ENCODE measurements around the gene PJVK.
A peak's percentile ranks its signal among the peaks of the same experiment; 100 is the strongest.
"Not testable (repeated sequence)": the region's sequence is repeated elsewhere in the genome, so short reads cannot be mapped to it uniquely, and the experiment has no call there.

Gene PJVK, protein sequence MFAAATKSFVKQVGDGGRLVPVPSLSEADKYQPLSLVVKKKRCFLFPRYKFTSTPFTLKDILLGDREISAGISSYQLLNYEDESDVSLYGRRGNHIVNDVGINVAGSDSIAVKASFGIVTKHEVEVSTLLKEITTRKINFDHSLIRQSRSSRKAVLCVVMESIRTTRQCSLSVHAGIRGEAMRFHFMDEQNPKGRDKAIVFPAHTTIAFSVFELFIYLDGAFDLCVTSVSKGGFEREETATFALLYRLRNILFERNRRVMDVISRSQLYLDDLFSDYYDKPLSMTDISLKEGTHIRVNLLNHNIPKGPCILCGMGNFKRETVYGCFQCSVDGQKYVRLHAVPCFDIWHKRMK

DNA sequence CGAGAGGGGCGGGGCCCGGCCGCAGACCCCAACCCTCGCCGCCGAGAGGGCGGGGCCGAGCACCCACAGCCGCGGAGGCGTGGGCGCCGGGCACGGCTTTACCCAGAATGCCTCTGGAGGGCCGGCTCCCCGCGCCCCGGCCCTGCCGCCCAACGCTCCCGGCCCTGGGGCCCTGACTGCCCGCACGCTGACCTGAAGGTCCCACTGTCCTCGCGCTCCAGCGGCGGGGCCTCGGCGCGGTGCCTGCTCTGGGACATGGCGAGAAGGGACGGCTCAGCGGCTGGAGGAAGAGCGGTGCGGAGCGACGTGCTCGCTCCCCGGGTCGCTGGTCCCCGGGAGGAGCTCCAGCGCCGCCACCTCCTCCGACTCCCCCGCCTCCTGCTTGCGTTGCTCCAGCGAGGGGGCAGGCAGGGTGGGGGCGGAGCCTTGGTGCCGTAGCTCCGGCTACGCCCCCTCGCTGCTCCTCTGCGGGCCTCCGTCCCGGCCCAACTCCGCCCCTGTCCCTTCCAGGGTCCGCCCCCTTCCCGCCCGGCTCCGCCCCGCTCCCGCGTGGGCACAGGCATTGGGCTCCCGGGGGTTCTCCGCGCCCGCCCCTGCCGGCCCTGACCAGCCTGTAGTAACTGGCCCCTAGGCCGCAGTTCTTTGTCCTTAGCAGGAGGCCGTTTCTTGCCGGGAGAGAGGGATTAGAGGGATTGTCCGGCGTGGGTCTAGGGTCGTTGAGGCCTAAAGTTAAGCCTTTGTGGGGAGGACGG, at the start of gene PJVK, which contains the start of gene PRKRA:
Gene PJVK (plus strand): TSS at position 605 of the 752 bp plus-strand sequence. CDS start 2,032 bp downstream, outside the sequence.
Gene PRKRA (minus strand): TSS at position 402 of the 752 bp plus-strand sequence. CDS start 145 bp downstream, at position 257.
- peak; percentile 87 to 92 for DNase-seq (ENCODE audit: low read depth in 1 of 2, low spot score in 1 of 2)

DNA sequence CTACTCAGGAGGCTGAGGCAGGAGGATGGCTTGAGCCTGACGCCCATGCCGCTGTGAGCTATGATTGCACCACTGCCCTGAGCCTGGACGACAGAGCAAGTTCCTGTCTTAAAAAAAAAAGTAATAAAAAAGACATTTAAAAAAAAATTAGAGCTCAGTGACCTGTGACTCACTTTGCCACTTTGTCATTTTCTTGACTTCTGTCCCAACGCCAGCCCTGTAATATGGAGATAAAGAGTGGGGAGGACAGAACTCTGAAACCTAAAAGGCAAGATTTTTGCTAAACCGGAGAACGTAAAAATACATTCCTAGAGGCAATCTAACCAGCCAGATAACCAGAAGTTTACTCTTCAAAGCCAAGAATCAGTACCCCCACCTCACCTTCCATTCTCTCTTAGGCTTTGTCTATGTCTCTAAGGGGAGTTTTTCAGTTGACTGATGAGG, 49.2 kb upstream of the PJVK start:
- DNase-seq (ENCODE audit: low read depth in 1 of 2, low spot score in 1 of 2) = no peak

DNA sequence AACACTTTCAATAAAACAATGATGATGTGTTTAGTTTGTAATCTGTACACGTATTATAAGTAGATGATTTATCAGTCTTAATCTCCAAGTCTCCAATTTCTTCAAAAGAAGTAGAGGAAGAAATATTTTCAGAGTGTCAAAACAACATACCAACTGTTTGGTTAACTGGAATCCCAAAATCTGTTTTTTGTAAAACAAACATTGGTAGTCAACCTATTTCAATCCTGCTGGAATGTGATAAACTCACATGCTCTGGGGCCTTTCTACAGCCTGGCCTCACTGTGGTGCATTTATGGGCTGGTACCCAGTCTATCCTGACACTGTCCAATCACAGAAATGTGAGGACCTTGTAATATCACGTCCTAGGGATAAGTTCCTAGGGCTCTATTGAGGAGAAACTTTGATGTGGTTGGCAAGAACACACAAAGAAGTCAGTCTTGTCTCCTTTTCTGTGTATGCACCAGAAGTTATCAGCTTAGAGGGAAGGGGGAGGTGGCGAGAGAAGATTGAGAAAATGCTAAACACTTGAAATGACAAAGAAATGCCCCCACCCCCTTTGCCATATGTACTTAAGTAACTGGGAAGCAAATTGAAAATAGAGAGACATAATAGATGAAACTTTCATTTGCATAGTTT, 47.4 kb upstream of the PJVK start:
- DNase-seq (ENCODE audit: low read depth in 1 of 2, low spot score in 1 of 2) = no peak

DNA sequence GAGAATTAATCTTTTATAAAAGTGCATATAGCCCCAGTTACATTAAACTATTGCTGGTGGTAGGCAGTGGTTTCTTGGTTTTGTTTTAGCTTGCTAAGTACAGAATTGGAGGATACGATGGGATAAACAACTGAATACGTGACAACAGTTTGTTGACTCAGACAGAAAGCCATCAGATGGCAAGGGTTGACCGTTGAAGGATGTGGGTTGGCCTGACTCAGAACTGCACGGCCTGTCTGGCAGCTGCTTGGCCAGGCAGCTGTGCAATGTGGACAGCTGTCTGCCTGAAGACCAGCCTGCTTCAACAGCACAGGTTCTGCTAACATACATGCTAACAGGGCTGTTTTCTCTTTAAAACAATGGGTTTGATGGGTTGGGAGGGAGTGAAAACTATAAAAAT, 46.8 kb upstream of the PJVK start:
- no peak for DNase-seq (ENCODE audit: low read depth in 1 of 2, low spot score in 1 of 2)

DNA sequence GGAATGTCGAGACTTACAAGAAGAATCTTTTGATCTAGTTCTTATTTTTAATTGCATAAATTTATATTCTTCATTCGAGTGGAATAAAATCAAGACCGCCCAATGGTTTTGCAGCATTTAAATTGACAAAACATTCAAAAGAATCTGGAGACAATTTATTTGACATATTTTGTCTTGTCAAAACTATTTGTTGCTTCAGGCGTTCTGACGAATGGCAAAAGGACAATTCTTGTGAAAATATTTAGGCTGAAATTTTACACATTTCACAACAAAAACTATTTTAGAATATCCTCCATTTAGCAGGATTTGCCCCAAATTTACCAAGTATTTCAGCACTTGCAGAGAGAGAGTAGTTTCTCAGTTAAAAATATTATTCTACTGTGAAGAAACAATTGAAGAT, 41.9 kb upstream of the PJVK start:
- DNase-seq (ENCODE audit: low read depth in 1 of 2, low spot score in 1 of 2) = no peak

DNA sequence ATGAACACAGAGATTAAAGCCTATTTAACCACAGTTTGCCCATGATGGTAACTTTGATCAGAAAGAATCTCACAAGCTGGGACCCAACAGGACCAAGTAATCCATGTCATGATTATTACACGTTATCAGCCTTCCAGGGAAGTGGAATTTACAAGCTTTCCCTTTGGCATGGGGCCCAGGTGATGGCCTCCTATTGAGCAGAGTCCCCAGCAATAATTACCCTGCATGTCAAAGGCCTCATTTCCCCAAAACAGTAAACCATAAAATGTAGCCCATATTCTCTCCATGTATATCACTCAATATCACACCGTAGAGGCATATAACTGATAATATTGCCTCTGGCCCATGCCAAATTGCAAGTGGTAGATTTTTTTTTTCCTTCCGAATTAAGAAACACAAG, 39.1 kb upstream of the PJVK start:
- no peak for DNase-seq (ENCODE audit: low read depth in 1 of 2, low spot score in 1 of 2)

DNA sequence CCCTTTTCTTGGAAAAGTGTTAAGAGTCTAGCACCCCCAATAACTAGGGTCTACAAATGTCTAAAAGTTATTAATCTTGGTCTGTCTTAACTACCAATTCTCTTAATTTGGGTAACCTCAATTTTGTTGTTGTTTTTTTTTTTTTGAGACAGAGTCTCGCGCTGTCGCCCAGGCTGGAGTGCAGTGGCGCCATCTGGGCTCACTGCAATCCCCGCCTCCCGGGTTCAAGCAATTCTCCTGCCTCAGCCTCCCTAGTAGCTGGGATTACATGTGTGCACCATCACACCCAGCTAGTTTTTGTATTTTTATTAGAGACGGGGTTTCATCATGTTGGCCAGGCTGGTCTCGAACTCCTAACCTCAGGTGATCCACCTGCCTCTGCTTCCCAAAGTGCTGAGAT, 38.7 kb upstream of the PJVK start:
- not testable (repeated sequence) for DNase-seq (ENCODE audit: low read depth in 1 of 2, low spot score in 1 of 2)

DNA sequence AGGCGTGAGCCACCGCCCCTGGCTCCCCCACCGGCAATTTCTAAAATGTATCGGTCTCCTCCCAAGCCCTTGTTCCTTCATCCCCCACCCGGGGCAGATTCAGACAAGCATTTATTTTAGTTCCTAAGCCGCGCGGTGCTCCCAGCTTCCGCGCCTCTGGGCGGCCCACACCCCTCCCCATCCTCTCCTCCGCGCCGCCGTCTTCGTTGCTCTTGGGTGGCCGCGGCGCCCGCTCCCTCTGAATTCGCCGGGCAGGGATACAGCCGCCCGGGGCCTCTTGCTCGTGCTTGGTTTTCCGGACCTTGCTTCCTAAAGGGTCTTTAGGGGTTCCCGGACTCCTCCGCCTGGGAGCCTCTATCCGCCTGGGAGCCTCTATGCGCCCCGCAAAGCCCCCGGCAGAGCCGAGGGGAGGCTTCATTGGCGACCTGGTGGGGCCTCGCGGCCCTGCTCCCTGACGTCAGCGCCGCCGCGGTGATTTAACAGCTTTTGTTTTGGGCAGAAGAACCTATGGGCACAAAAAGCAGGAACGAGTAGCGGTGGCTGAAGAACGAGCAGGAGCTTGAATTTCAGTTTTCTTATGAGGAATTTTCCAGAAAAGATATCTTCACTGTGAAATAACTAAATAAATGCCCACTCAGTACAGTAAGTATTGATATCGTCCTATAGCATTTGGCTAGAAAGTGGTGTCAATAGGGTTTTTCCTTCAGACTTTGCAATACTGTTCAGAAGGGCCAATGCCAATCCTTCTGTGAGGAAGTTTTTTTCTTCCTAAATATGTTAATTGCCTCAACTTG, 37.5 kb upstream of the PJVK start:
- peak; percentile 48 to 51 for DNase-seq (ENCODE audit: low read depth in 1 of 2, low spot score in 1 of 2)

DNA sequence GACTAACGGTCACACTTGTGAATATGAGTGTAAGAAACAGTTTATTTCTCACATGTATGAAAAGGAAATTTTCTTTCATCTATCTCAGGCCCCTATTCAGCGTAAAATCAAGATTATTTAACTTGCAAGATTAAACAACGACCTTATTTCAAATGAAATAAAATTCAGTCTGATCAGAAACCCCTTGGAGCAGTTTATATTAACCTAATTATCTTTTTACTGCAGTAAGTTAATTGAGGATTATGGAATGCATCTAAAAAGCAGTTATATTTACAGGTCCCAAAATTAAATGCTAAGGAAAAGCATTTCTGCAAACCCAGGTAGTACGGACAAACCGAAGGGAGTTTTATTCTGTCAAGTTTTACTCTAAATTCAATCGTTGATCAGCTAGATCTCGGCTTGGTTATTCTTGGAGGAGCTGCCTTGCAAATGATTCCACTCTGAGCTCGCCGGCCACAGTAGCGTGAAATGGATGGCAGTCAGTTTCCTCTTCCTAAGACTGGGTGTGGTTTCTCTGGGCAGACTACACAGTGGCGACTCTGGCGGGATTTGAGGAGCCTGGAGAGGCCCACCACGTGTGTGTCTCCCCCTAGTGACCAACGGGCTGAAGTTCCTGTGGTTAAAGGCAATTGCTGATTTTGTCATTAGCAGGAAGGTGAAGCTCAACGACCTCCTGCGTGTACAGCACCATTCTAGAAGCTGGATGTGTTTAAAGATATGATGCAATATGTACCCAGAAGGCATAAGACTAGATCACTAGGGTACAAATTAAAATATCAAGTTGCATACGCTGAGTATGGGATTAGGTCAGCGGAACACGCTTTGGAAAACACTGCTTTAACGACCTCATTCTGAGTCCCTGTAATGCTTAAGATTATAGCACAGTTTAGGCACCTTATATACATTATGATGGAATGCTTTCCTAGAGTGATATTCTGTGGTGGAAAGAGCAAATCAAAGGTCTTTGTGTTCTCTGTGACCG, 36.6 kb upstream of the PJVK start:
- DNase-seq (ENCODE audit: low read depth in 1 of 2, low spot score in 1 of 2) = peak; percentile 37 to 58

DNA sequence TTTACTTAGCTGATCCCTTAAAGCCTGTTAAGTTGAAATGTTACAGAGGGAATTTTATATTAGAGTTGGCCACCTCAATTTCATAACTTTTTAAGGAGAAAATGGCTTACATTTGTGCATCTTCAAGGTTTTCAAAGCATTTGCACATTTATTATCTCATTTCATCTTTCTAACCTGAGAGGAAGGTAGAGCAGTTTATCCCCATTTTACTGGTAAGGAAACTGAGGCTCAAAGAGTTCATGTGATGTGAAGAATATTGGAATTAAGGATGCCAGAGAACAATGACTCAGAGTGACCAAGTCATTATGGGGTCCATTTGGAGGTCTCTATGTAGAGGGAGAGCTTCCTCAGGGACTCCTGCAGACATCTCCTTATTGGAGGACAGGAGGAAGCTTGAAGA, 35.2 kb upstream of the PJVK start:
- DNase-seq (ENCODE audit: low read depth in 1 of 2, low spot score in 1 of 2) = no peak

DNA sequence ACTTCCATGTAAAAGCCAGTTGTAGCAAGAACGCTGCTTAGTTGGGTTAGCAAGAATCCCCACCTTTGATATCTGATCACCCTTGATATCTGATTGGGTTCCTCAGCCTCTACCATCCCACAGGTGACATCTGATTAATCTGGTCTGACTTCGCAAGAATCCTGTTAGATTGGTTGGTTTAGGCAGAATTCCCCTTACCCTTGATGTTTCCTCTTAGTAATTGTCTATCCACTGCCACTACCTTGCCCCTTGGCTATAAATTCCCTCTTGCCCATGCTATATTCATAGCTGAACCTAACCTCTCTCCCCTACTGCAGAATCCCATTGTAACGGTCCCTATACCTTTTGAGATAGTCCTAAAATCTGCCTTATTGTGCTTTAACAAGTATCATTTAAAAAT, 33.3 kb upstream of the PJVK start:
- DNase-seq (ENCODE audit: low read depth in 1 of 2, low spot score in 1 of 2) = no peak

DNA sequence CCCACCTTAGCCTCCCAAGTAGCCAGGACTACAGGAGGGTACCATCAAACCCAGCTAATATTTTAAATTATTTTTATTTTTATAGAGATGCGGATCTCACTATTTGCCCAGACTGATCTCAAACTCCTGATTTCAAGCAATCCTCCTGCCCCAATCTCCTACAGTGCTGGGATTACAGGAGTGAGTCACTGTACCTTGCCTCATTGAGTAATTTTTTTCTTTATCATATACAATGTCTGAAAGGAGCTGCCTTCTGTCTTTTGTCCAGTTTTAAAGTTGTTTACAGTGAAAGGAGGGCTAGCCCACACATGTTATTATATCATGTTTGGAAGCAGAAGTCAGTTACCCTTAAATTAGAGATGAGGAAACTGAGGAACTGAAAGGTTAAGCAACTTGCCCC, 32.8 kb upstream of the PJVK start:
- no peak for DNase-seq (ENCODE audit: low read depth in 1 of 2, low spot score in 1 of 2)

DNA sequence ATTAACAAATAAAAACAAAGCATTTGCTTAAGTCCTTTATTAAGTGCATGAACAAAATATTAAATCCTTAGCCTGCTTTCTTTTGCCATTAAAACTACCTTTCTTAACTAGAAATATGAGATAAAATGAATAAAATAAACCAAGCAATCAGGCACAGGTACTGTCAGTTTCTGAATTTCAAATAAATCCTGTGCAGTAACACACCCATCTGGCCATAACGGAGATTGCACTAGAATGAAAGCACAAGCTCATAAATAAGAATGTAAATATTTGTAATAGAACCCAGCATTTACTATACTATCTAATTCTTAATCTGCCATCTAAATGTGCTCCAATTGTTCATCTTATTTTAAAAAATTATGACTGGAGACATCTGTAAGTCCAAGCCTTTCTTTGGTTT, 32.1 kb upstream of the PJVK start:
- DNase-seq (ENCODE audit: low read depth in 1 of 2, low spot score in 1 of 2) = no peak

DNA sequence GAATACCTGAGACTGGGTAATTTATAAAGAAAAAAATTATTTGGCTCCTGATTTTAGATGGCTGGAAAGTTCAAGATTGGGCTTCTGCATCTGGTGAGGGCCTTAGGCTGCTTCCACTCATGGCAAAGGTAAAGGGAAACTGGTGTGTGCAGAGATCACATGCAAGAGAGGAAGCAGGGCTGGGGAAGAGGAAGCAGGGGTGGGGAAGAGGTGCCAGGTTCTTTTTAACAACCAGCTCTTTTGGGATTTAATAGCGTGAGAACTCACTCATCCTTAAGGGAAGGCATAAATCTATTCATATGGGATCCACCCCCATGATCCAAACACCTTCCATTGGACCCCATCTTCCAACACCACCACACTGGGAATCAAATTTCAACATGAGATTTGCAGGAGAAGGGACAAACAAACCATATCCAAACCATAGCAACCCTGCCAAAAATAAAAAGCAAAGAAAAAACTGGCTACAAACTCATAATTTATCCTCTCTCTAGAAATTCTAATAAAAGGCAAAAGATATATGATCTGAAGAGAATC, 30.6 kb upstream of the PJVK start:
- DNase-seq (ENCODE audit: low read depth in 1 of 2, low spot score in 1 of 2) = no peak

DNA sequence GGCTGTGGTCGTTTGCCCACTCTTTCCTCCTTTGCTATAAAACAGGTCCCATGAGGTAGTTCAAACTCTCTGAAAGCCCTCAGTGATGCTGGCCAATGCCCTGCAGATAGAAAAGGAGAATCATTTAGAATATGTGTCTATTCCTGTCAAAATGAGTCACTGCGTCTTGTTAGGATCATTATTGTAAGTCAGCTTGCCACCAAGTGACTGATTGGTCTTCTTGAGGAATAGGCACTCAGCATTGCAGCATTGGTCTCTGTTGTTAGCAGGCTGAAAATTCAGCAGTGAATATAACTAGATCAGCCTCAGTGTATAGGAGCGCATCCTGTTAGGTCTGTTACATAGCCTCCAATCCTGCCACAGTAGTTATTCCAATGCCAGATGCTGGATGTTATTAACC, 29.1 kb upstream of the PJVK start:
- DNase-seq (ENCODE audit: low read depth in 1 of 2, low spot score in 1 of 2) = no peak

DNA sequence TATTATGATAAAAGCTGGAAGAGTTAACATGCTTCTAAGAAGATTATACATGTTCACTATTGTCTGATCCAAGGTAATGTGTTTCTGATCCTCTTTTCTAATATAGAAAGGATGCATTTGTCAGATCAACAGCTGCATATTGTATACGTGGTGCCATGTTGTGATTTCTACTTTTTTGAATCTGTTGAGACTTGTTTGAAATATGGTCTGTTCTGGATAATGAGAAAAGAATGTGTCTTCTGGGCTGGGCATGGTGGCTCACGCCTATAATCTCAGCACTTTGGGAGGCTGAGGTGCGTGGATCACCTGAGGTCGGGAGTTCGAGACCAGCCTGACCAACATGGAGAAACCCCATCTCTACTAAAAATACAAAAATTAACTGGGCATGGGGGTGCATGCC, 27.4 kb upstream of the PJVK start:
- not testable (repeated sequence) for DNase-seq (ENCODE audit: low read depth in 1 of 2, low spot score in 1 of 2)

DNA sequence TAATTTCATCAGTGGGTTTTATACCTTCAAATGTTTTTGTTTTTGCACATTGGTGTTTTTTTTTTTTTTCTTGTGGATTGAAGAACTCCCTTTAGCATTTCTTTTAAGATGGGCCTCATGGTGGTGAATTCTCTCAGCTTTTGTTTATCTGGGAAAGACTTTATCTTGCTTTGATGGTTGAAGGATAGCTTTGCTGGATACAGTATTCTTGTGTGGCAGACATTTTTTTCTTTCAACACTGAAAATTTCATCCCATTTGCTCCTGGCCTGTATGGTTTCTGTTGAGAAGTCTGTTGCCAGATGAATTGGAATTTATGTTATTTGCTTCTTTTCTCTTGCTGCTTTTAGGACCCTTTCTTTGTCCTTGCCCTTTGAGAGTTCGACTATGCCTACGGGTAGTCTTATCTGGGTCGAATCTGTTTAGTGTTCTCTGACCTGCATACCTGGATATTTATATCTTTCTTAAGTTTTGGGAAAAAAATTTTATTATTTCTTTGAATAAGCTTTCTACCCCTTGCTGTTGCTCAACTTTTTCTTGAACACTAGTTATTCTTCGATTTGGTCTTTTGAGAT, 25.8 kb upstream of the PJVK start:
- DNase-seq (ENCODE audit: low read depth in 1 of 2, low spot score in 1 of 2) = no peak

DNA sequence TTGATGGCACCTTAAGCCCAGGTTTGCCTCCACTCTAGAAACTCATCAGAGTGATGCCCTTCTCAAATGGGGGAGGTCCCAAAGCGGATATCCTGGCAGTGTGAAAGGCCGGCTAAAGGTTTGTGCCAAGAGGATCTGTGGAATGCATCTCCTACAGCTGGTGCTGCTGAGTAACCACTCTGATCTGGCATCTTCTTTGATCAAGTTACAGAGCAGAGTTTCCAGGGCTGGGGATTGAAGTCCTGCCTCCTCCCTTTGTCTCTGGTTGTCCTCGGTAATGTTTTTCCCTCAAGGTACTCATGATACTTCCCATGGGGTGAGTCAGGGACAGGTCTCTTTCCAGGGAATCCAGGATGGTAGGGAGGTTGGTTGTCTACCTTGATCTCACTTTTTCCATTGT, 24.8 kb upstream of the PJVK start:
- no peak for DNase-seq (ENCODE audit: low read depth in 1 of 2, low spot score in 1 of 2)

DNA sequence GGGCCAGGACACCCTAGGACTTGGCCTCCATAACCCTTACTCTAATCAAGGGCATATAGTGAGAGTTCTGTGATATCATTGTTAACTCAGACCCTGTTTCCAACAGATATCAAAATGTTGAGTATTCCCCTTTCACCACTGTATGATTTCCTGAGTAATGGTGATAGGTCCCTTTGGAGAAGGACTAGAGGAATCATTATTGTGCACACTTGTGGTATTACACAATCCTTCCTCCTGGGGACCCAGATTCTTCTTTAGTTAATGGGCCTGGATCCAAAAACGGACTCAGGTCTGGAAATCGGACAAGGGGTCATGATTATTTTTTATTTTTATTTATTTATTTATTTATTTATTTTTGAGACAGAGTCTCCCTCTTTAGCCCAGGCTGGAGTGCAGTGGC, 23.7 kb upstream of the PJVK start:
- DNase-seq (ENCODE audit: low read depth in 1 of 2, low spot score in 1 of 2) = no peak

All from activated T-helper 1 cell treated with anti-CD3 and anti-CD28 coated beads, Interleukin-2, amount 50 U/mL, for 16 hours (primary cell).